IMR-90 (cell line): ENCODE measurements around the gene DPF3. TPM values are rescaled to one million over a fixed set of nuclear protein-coding genes. Genes with fewer than 3 reads are reported as not detected.

Source experiments
- ATAC-seq: fragments of 200-7000 bp; cut with Tn5 transposase; 2 replicates; pipeline ENCODE4 v1.9.1; 2020; ENCODE audit warnings: low read depth, mild to moderate bottlenecking, moderate library complexity
- BruUV-seq: library from RNA; stranded (reverse); fragments of 400-500 nt; replicated peaks from 2 replicates; lab custom pipeline; 2021; lab: Mats Ljungman, UMichigan
- CTCF ChIA-PET: fragments of 300-600 bp; formaldehyde crosslinking; extraction: SDS; loops from one replicate; lab custom pipeline; 2021; ENCODE audit warnings: antibody characterized with exemption; lab: Yijun Ruan, JAX
- POLR2A ChIA-PET: fragments of 300-600 bp; sonication (Branson Sonifier 250); formaldehyde crosslinking; loops from one replicate; lab custom pipeline; 2022; ENCODE audit warnings: antibody characterized with exemption; ENCODE audit not compliant: unreplicated experiment; lab: Charles Lee
- DNase-seq: peaks from one replicate; pipeline ENCODE4 v3.0.0; 2013
- H2AFZ ChIP-seq: replicated peaks from 2 replicates; pipeline ENCODE3; 2013; ENCODE audit warnings: low read length, mild to moderate bottlenecking; ENCODE audit not compliant: poor library complexity
- H2AK5ac ChIP-seq: 2 replicates; pipeline ENCODE4 v1.6.1; 2013; ENCODE audit warnings: low read depth, low read length, inconsistent platforms
- H2AK9ac ChIP-seq: replicated peaks from 2 replicates; pipeline ENCODE3; 2013; ENCODE audit warnings: mild to moderate bottlenecking, low read depth, low read length, moderate library complexity; ENCODE audit not compliant: poor library complexity
- H2BK120ac ChIP-seq: 2 replicates; pipeline ENCODE4 v1.6.1; 2013; ENCODE audit warnings: low read depth, low read length, inconsistent platforms
- H2BK15ac ChIP-seq: 3 replicates; pipeline ENCODE4 v1.6.1; 2013; ENCODE audit warnings: low read depth, low read length, inconsistent platforms
- H2BK20ac ChIP-seq: 2 replicates; pipeline ENCODE4 v1.6.1; 2013; ENCODE audit warnings: low read depth, mild to moderate bottlenecking, inconsistent platforms, low read length, moderate library complexity
- H2BK5ac ChIP-seq: 2 replicates; pipeline ENCODE4 v1.6.1; 2013; ENCODE audit warnings: mild to moderate bottlenecking, low read depth, low read length, inconsistent platforms; ENCODE audit not compliant: poor library complexity, severe bottlenecking
- H3K14ac ChIP-seq: replicated peaks from 2 replicates; pipeline ENCODE4 v1.6.1; 2013; ENCODE audit warnings: low read depth, low read length, inconsistent platforms
- H3K18ac ChIP-seq: 2 replicates; pipeline ENCODE4 v1.6.1; 2013; ENCODE audit warnings: low read depth, low read length, control low read depth
- H3K23ac ChIP-seq: 2 replicates; pipeline ENCODE4 v1.6.1; 2013; ENCODE audit warnings: low read depth, low read length, inconsistent platforms
- H3K27ac ChIP-seq: 2 replicates; pipeline ENCODE4 v1.5.1; 2013; ENCODE audit warnings: mild to moderate bottlenecking, control low read depth, low read length; ENCODE audit not compliant: insufficient read depth
- H3K27me3 ChIP-seq: 2 replicates; pipeline ENCODE4 v1.6.1; 2013; ENCODE audit warnings: low read length; ENCODE audit not compliant: control insufficient read depth, insufficient read depth
- H3K36me3 ChIP-seq: 2 replicates; pipeline ENCODE4 v1.6.1; 2013; ENCODE audit warnings: low read length, mixed read lengths; ENCODE audit not compliant: control insufficient read depth, insufficient read depth
- H3K4ac ChIP-seq: 2 replicates; pipeline ENCODE4 v1.6.1; 2013; ENCODE audit warnings: low read depth, low read length, inconsistent platforms
- H3K4me1 ChIP-seq: 2 replicates; pipeline ENCODE4 v1.6.1; 2013; ENCODE audit warnings: low read length, mixed read lengths; ENCODE audit not compliant: control insufficient read depth, insufficient read depth
- H3K4me2 ChIP-seq: 2 replicates; pipeline ENCODE4 v1.6.1; 2013; ENCODE audit warnings: low read depth, mild to moderate bottlenecking, control low read depth, low read length, moderate library complexity
- H3K4me3 ChIP-seq: 2 replicates; pipeline ENCODE4 v1.5.1; 2013; ENCODE audit warnings: low read depth, mild to moderate bottlenecking, control low read depth, low read length, moderate library complexity; ENCODE audit not compliant: insufficient read depth
- H3K56ac ChIP-seq: 2 replicates; pipeline ENCODE4 v1.6.1; 2013; ENCODE audit warnings: low read length, inconsistent platforms; ENCODE audit not compliant: insufficient read depth; ENCODE audit errors: extremely low read depth
- H3K79me1 ChIP-seq, 2 experiments: 2 replicates each; pipeline ENCODE4 v1.6.1; 2013; ENCODE audit warnings: low read length in 2 of 2, inconsistent platforms in 1 of 2, low read depth in 1 of 2
- H3K9ac ChIP-seq: 2 replicates; pipeline ENCODE4 v1.6.1; 2013; ENCODE audit warnings: low read depth, low read length, control low read depth
- H3K9me1 ChIP-seq: 2 replicates; pipeline ENCODE4 v1.6.1; 2013; ENCODE audit warnings: low read length, inconsistent platforms; ENCODE audit not compliant: insufficient read depth
- H3K9me3 ChIP-seq: 2 replicates; pipeline ENCODE4 v1.6.1; 2013; ENCODE audit warnings: low read length; ENCODE audit not compliant: control insufficient read depth, insufficient read depth
- H4K20me1 ChIP-seq: 2 replicates; pipeline ENCODE4 v1.6.1; 2013; ENCODE audit warnings: low read length, inconsistent platforms; ENCODE audit not compliant: insufficient read depth
- H4K5ac ChIP-seq: 2 replicates; pipeline ENCODE4 v1.6.1; 2013; ENCODE audit warnings: mild to moderate bottlenecking, low read depth, low read length, control low read depth
- H4K8ac ChIP-seq, 2 experiments: 2 replicates each; pipeline ENCODE4 v1.6.1; 2013; ENCODE audit warnings: low read depth in 2 of 2, low read length in 2 of 2, control low read depth in 1 of 2, inconsistent platforms in 1 of 2
- H4K91ac ChIP-seq: 2 replicates; pipeline ENCODE4 v1.6.1; 2013; ENCODE audit warnings: low read depth, low read length, inconsistent platforms; ENCODE audit not compliant: insufficient read depth
- BHLHE40 ChIP-seq: fragments of 150-350 bp; IDR thresholded peaks from 2 replicates; pipeline ENCODE4 v1.6.1; 2016; ENCODE audit warnings: mild to moderate bottlenecking, low read depth, low read length
- CEBPB ChIP-seq: IDR thresholded peaks from 2 replicates; pipeline ENCODE4 v1.6.1; 2012; ENCODE audit warnings: low read depth, low read length, improper control_type of control experiment
- FOS ChIP-seq: fragments of 150-350 bp; IDR thresholded peaks from 2 replicates; pipeline ENCODE4 v1.6.1; 2016; ENCODE audit warnings: low read depth, low read length
- MXI1 ChIP-seq: IDR thresholded peaks from 2 replicates; pipeline ENCODE4 v1.6.1; 2012; ENCODE audit warnings: low read depth, mild to moderate bottlenecking, low read length, moderate library complexity, borderline replicate concordance
- NFE2L2 ChIP-seq: fragments of 150-350 bp; IDR thresholded peaks from 2 replicates; pipeline ENCODE4 v1.6.1; 2016; ENCODE audit warnings: low read depth, mild to moderate bottlenecking, low read length
- RFX5 ChIP-seq: IDR thresholded peaks from 2 replicates; pipeline ENCODE4 v1.8.0; 2012; ENCODE audit warnings: low read depth, mild to moderate bottlenecking, low read length, moderate library complexity
- USF2 ChIP-seq: fragments of 150-350 bp; IDR thresholded peaks from 2 replicates; pipeline ENCODE4 v1.6.1; 2017; ENCODE audit warnings: mild to moderate bottlenecking, antibody characterized with exemption, low read length, low read depth
- WGBS, 2 experiments: methylation state at CpG; one replicate each; pipeline versions ENCODE4 v1.1.5 to v1.1.7; 2013; ENCODE audit warnings: missing lambda C conversion rate in 2 of 2; ENCODE audit not compliant: insufficient read length in 1 of 2; ENCODE audit errors: extremely low coverage in 2 of 2; 5-methylcytosine and 5-hydroxymethylcytosine counted together
- dilution Hi-C: fragments of 300-500 bp; cut with HindIII; formaldehyde crosslinking; loops from one replicate; pipeline ENCODE4 v1.14.3; 2018; ENCODE audit warnings: low sequenced_read_pairs; ENCODE audit not compliant: unreplicated experiment
- in situ Hi-C: fragments of 300-500 bp; cut with MboI; formaldehyde crosslinking; loops from 3 replicates; pipeline ENCODE4 v1.14.3; 2019; ENCODE audit warnings: low sequenced_read_pairs, inconsistent platforms, mixed read lengths
- intact Hi-C: fragments of 100-400 bp; cut with micrococcal nuclease; formaldehyde crosslinking; loops from 2 replicates; pipeline ENCODE4 v1.10.0; 2022
- polyA plus RNA-seq, 3 experiments: library from polyadenylated mRNA; depleted of rRNA; stranded (reverse); fragments of >200 nt; gene quantifications; 2 replicates each; pipeline ENCODE4 v1.2.3, GENCODE V29; 2012; ENCODE audit warnings: low replicate concordance in 1 of 3
- total RNA-seq: library from RNA; depleted of rRNA; stranded (reverse); fragments of >200 nt; gene quantifications from 2 replicates; pipeline ENCODE4 v1.2.3, GENCODE V29; 2012

The DPF3 gene
- total and polyA plus RNA-seq, 2 of the 4 experiments (the other 2 are of a cell fraction) = 30.5 to 32.8 TPM

GRCh38 chr14:72638021-72638420, 255.9 kb downstream of the DPF3 start:
- H2BK20ac ChIP-seq = peak overlapping the region; percentile 100
- H3K4me2 ChIP-seq = no peak overlapping the region; the same call in 1 of the 2 replicates
- H3K56ac ChIP-seq = peak overlapping the region; percentile 82
- no peak overlapping the region for H2AFZ ChIP-seq
- peak overlapping the region; percentile 100 for H2BK5ac ChIP-seq
- H4K91ac ChIP-seq = peak overlapping the region; percentile 85
- peak overlapping the region; percentile 78; the same call in 1 of the 2 replicates for H3K23ac ChIP-seq
- peak overlapping the region; percentile 86 to 98 for H4K8ac ChIP-seq
- H3K27me3 ChIP-seq = no peaks in the 10 kb centered on the region
- H3K4me1 ChIP-seq = peaks cover 31% of the 10 kb centered on the region
- in situ Hi-C loops = no loop called here
- H3K4me3 ChIP-seq = no peak overlapping the region
- DNase-seq (peak; percentile 95), ATAC-seq (peak; percentile 54)
- no peak overlapping the region for H3K9ac ChIP-seq
- H3K14ac ChIP-seq = peak overlapping the region; percentile 78
- no peak overlapping the region for H2AK9ac ChIP-seq
- TF ChIP-seq BHLHE40 (peak; percentile 51; the same call in 1 of the 2 replicates), USF2 (no peak), RFX5 (peak; percentile 42; the same call in 1 of the 2 replicates), FOS (peak; percentile 92), NFE2L2 (peak; percentile 66; the same call in 1 of the 2 replicates), CEBPB (peak; percentile 88), MXI1 (no peak)
- peak overlapping the region; percentile 97 for H3K18ac ChIP-seq
- no peaks in the 10 kb centered on the region for H4K20me1 ChIP-seq
- H2BK120ac ChIP-seq = peak overlapping the region; percentile 100
- H3K9me3 ChIP-seq = peaks cover 10% of the 10 kb centered on the region
- H4K5ac ChIP-seq = peak overlapping the region; percentile 86
- BruUV-seq = no TSS peak
- peak overlapping the region; percentile 100 for H3K4ac ChIP-seq
- no peaks in the 10 kb centered on the region for H3K36me3 ChIP-seq
- H3K9me1 ChIP-seq = peaks cover 13% of the 10 kb centered on the region
- peak overlapping the region; percentile 83; the same call in 1 of the 2 replicates for H2AK5ac ChIP-seq
- WGBS, 2 experiments = 20% methylated on average over 3 of the region's 3 CpGs; no CpG with 5 or more reads in 1 of the 2 experiments
- ChIA-PET POLR2A (no interaction called here), CTCF (no interaction called here)
- peaks cover 0 to 31% of the 10 kb centered on the region in 2 experiments; a peak in 2 of 4 replicates for H3K79me1 ChIP-seq
- dilution Hi-C loops = no loop called here
- H3K27ac ChIP-seq = peak overlapping the region; percentile 11
- peak overlapping the region; percentile 81; the same call in 1 of the 3 replicates for H2BK15ac ChIP-seq
- intact Hi-C loops = loop anchor here (5.0 kb wide), 1 partner anchor 116 kb away; no protein-coding TSS in a partner anchor
